NK-92 (cell line): ENCODE measurements around the gene SH3RF2.
"Not testable (repeated sequence)": the region's sequence is repeated elsewhere in the genome, so short reads cannot be mapped to it uniquely, and the experiment has no call there.

Source experiments
- DNase-seq: peaks from one replicate; lab custom pipeline; 2025; ENCODE audit not compliant: unreplicated experiment; lab: John Stamatoyannopoulos, UW

Gene SH3RF2

GRCh38 chr5:145978708-145979107 lies 42.3 kb downstream of the SH3RF2 start:
- no peak for DNase-seq

DNA sequence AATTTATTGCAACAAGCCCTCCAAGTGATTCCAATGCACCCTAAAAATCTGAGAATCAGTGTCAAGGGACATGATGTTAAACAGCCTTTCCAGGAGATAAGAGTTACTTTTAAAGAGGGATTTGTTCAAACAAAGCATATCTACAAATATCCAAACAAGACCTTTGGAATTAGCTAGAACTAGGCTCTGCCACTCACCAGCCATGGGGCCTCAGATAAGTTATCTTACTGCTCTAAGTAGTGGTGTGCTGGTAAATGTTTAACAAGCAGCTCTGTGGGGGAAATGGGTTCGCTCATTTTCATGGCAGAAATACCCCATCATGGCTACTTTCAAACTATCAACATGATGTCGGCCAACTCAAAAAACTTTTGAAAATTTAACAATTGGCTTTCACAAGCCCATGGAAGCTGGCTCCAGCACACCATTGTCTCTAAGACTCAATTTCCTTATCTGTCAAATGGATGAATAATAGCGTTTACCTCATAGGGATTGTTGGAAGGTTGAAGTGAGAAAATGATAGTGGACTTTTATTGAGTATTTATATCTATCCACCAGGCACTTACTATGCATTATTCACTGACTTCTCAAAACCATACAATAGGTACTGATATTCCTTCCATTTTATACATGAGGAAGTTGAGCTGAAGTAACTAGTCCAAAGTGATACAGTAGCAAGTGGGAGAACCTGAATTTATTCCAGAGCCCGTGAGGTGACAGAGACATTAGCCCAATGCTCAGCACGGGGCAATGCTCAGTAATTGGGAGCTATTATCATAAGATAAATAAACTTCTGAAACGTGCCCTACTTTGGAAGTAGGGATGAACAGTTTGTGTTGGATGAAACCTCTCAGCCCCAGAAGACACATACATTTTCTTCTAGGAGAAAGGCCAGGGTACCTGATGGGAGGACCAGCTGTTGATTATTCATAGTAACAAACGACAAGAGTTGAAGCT lies 43.2 kb downstream of the SH3RF2 start:
- DNase-seq, result no peak

DNA sequence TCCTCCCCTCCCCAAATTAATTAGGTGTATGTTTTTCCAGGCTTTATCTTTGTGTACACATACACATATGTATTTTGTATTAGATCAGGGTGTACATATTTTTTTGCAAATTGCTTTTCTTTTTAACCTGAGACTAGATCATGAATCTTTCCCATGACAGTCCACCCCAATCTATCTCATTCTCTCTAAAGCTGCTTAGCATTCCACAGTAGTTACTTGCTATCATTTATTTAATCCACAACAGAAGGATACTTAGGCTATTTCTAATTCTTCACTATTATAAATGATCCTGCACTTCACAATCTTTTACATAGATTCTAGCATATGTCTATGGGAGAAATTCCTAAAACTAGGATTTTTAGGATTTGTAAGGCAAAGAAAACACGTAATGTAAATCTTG lies 43.9 kb downstream of the SH3RF2 start:
- DNase-seq, result no peak

DNA sequence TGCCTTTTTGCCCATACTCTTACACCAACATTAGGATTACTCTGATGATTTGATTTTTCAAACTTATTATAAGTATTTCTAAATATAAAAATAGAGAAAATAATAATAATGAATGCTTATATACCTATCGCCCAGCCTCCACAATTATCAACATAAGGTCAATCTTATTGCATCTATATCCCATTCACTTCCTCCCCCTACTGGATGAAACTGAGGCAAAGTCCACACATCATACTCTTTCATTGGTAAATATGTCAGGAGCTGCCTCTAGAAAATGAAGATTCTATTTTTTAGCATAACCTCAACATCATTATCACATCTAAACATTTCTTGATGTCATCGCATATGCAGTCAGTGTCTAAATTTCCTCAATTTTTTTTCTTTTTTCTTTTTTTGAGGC lies 44.3 kb downstream of the SH3RF2 start:
- no peak for DNase-seq

DNA sequence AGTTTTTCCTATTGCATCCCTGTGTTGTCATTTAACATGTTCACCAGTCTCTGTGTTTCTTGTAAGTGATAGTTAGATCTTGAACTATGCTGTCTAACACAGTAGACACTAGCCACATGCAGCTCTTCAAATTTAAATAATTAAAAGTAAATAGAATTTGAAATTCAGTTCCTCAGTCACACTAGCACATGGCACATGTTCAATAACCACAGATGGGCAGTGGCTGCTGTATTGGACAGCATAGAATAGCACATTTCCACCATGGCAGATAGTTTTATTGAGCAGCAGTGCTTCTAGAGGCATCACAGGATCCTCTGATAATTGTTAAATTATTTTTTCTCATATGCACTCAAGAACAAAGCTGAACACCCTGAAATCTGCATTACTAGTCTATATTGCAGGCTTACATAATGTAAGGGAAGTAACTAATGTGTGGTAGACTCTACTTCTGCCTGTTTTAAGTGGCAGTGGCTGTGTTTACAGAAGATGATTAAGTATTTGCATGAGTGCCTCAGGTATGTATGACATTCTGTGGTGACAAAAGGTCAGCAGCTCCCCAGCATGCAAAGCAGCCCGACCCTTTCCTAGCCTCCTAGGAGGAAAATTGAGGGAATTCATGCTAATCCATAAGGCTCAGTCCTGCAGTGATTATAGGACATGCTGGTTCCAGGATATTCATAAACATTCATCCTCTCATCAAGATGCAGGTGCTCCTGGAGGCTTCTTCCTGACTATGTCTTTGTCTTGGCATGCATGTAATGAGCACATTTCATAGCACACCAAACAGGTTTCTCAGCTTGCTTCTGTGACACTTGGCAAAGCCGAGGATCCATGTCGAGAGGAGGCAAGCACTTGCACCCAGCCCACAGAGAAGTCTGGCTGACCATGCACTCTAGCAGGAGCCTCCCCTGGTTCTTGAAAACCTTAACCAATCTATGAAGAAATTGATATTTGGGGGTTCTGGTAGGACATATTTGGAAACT lies 45.5 kb downstream of the SH3RF2 start:
- DNase-seq, result no peak

DNA sequence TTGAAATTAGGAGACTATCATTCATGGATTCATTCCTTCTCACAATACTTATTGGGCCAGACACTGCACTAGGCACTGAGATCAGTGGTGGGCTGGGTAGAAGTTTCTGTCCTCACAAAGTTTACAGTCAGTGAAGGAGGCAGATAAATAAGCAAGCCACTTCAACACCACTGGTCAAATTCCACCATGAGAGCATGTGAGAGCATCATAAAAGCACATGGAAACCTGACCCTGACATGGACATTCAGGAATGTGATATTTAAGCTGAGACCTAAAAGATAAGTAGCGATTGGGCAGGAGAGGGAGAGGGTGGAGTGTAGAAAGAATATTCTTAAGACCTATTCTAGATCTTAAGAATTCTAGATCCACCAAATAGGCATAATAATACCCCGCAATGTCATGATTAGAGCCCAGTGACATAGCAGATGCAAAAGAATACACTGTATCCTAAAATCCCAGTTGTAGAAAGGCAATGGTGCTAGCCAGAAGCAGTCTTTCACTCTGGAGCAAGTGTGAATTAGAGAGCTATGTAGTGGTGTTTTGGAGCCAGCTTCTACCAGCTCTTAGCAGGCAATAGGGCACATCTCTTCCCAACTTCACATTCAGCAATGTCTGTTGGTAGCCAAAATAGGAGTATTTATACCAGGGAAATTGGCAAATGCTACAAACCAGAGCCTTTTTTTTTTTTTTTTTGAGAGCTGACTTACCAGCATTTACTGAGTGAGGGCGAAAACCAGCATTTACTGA lies 46.4 kb downstream of the SH3RF2 start:
- DNase-seq, result no peak

DNA sequence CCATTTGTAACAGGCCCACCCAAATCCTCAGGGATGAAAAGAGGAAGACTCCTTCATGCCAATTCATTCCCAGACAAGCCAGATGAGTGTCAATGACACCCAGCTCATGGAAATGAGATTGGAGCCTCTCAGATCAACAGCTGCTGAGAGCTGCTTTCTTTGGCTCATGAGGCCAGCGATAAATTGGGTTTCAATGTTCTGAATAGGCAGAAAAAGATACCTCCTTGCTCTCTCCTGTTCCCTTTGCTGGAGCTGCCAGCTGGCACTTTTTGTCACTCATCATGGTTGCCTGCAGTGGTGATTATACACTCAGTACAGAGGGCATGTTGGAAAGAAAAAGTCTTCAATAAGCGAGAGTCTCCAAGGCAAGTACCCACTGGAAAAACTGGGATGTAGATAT lies 47.1 kb downstream of the SH3RF2 start:
- DNase-seq, result no peak

GRCh38 chr5:145984072-145984471 lies 47.7 kb downstream of the SH3RF2 start:
- DNase-seq, result no peak

- no peak for DNase-seq
These were observed 51.5 kb downstream of the SH3RF2 start for GRCh38 chr5:145987856-145988255.

DNA sequence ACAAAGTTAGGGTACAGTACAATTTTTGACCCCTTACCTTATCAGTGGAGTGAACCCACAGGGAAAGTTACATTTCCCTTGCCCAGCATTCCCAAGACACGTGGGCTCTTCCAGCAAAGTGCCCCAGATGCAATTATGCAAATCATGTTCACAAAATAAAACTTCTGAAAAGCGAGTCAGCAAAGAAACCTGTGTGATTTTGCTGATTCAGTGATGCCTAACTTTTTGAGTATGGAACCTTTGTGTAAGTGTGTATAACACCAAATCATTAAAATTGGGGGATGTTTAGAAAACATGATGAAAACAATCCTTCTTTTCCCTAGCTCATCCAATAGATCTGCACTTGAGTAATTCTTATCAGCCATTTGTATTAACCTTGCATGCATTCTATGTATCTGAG lies 52.6 kb downstream of the SH3RF2 start:
- DNase-seq, result no peak

DNA sequence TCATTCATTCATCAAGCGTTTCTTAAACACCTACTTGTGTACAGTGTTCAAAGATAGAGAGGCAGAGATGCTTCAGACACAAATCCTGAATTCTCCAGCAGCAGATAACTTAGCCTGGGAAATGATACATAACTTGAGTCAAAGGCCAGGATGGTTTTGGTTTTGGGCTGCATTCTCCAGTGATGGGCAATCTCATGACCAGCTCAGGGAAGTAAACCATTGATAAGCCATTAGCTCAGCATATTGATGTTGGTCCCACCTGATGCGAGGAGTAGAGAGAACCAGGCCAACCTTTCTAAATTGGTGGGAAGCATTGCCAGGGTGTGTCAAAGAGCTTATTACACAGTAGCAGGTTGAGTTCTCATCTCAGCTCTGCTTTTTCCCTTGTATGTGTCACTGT lies 53.0 kb downstream of the SH3RF2 start:
- DNase-seq, result no peak

- no peak for DNase-seq
These were observed 53.8 kb downstream of the SH3RF2 start for GRCh38 chr5:145990170-145990569.

- no peak for DNase-seq
These were observed 54.7 kb downstream of the SH3RF2 start for GRCh38 chr5:145991044-145991575.

DNA sequence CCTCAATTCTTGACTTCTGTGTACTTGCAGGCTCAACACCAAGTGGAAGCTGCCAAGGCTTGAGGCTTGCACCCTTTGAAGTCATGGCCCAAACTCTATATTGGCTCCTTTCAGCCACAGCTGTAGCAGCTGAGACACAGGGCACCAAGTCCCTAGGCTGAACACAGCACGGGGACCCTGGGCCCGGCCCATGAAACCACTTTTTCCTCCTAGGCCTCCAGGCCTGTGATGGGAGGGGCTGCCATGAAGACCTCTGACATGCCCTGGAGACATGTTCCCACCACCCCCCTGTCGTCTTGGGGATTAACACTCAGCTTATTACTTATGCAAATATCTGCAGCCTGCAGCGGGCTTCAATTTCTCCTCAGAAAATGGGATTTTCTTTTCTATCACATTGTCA lies 57.2 kb downstream of the SH3RF2 start:
- DNase-seq, result not testable (repeated sequence)

DNA sequence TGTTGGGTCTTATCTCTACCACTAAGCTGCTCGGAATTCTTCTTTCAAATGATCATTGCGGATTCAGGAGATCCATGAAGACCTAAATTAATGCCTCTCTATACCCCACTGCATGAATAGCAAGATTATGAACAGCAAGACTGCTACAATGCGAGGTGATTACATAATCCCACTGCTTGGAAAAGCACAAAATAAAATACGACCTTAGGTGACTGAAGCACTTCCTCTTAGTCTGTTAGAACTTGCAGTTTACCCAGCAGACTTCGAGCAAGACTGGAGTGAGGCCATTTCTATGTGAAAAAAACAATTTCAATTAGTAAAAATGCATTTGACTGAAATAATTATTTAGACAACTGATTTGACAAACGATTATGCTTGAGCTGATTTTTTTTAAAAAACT lies 59.8 kb downstream of the SH3RF2 start:
- no peak for DNase-seq

DNA sequence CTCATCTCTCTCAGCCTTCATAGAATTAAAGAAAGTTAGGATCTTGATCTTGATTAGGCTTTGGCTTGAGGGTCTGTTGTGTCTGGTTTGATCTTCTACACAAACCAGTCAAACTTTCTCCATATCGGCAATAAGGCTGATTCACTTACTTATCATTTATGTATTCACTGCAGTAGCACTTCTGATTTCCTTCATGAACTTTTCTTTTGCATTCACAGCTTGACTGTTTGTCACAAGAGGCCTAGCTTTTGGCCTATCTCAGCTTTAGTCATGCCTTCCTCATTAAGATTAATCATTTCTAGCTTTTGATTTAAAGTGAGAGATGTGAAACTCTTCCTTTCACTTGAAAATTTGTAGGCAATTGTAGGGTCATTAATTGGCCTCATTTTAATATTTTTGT lies 62.8 kb downstream of the SH3RF2 start:
- no peak for DNase-seq

DNA sequence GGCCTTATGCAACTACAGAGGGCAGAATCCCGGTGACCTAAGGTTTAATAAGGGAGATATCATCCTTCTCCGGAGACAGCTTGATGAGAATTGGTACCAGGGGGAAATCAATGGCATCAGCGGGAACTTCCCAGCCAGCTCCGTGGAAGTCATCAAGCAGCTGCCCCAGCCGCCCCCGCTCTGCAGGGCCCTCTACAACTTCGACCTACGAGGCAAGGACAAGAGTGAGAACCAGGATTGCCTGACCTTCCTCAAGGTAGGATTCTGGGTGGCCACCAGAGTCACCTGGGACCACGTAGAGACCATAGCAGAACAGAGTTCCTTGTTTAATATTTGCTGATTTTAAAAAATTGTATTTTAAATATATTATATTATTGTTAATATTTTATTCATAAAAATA lies 63.7 kb downstream of the SH3RF2 start:
- no peak for DNase-seq

DNA sequence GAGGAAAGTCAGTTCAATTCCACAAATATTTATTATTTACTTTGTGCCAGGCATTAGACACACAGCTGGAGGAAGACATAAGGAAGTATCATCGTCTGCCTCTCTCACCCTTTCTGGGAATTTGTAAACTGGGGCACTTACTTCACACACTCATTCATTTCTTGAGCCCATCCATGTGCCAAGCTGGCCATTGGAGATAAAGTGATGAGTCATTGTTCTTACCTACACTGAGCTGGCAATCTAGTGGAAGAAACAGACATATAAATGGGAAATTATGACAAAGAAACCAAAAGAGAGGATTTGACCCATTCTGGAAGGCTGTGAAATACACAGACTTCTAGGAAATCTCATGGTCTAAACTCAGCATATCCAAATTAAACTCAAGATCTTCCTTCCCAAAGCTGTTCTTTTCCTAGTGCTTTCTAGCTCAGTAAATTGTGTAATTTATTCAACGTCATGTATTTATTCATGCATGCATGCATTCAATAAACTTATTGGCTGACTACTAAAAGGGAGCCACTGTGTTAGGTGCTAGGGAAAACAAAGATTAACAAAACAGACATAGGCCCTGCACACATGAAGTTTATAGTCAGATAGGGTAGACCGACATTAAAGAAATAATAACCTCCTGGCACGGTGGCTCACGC lies 65.3 kb downstream of the SH3RF2 start:
- DNase-seq, result no peak

DNA sequence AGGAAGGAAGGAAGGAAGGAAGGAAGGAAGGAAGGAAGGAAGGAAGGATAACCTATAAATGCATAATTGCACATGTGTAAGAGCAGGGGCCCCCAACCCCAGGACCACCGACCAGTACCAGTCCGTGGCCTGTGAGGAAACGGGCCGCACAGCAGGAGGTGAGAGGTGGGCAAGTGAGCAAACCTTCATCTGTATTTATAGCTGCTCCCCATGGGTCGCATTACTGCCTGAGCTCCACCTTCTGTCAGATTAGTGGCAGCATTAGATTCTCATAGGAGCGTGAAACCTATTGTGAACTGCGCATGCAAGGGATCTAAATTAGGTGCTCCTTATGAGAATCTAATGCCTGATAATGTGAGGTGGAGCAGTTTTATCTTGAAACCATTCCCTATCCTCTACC lies 66.1 kb downstream of the SH3RF2 start:
- DNase-seq, result no peak

- no peak for DNase-seq
These were observed 67.5 kb downstream of the SH3RF2 start for GRCh38 chr5:146003852-146004251.
